IPS DF 19.7 (cell line): Measurements from ENCODE around the gene UGT1A1.

Experiments used
- DNase-seq: peaks from one replicate; pipeline ENCODE4 v3.0.0-alpha.2; 2013; ENCODE audit warnings: low read depth, low spot score

UGT1A1 gene

DNA sequence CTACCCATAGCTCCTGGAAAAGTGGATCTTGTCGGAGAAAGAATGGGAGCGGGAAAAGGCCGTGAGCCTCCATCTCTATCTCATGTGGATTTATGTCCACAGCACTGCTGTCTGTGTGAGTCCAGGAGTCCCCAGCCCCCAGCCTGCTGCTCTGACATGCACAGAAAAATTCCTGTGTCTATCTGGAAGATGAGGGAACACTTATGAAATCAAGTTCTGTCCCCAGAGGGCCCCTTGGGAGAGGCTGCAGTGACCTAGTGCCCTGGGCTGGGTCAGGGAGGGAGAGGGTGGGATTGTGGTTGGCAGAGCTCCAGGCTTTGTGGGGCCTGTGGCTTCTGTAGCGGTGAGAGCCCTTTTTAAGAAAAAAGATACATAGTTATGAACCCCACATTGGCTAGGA is 56.7 kb downstream of the UGT1A1 start:
- no peak for DNase-seq

DNA sequence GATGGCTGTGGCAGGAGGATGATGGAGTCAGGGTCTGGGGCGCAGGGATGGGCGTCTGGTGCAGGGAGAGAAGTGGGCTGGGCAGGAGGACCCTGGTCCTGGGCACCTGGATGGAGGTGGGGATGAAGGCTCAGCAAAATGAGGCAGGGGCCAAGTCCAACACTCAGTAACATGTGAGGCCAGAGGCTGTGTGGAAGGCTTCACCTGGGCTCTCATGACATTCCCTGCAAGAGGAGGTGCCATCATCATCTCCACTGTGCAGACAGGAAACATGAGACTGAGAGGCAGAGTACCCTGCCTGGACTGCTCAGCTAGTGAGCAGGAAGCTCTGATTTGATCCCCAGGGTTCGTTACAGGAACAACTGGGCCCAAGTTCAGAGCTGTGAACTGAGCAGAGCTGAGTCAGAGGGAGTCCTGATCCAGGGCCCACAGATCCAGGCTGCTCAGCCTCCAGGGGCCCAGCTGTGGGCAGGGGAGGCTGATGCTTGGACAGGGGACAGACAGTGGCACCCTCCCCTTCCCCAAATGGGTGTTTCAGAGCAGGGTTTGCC is 57.4 kb downstream of the UGT1A1 start:
- DNase-seq: no peak

DNA sequence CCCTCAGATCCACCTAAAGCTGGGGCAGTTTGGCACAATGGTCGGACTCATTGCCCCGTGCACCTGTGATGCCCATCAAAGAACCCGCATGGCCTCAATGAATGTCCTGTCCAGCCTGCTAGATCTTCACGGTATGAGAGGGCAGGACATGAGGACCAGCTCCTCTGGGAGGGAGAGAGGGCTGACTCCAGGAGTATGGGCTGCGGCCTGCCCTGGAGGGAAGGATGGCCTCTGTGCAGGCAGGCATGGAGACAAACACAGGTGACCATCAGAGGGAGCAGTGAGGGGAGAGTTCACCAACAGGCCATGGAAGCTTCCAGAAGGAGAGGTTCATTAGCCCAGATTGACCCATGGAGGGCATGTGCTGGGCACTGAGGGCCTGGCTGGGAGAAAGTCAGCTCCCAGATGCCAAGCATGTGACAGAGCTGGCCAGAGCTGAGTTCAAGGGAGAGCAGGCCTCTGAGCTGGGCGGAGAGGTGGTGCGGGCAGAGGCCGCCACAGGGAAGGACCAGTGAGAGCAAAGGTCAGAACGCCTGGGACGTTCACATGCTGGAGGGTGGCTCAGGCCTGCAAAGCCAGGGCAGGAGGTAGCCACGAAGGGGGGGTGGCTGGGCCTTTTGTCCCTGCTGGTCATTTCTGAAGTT is 58.0 kb downstream of the UGT1A1 start:
- no peak for DNase-seq

DNA sequence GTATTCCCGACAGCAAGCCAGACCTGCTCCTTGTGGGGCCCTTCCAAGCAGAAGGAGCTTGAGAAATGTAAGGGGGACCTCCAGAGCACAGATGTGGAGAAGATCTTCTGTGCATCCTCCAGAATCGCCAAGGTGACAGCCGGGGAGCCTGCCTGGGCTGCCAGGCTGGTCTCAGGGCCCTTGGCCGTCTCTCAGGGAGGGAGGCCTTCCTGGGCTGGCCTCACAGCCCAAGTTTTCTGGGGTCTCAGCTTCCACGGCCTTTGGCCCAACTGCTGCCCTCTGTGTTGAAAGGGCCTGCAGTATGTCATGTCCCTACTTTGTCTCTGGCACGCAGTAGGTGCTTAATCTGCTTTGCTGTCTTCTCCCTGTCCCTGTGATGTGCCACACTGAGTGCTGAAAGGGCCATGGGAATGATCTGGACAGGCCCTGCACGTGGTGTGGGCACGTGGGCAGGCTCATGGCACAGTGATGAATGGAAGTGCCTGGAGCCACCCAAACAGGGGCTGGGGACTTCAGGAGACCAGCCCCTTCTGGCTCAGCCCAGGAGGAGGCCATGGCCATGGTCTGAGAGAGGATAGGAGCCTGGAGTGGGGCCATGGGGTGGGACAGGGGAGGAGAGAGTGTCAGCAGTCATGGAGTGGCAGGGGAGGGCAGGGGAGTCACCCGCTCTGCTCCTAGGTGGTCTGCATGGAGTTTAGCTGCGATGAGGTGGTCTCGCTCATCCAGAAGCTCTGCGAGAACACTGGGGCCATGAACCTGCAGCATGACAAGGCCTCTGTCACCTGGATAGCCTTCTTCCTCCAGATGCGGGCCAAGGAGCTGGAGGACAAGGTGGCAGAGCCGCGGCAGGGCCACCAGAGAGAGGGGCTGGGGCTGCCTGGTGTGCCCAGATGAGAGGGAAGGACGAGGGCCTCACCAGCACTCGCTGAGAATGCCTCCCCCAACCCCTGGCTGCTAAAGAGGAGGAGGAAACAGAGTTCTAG is 58.9 kb downstream of the UGT1A1 start:
- no peak for DNase-seq

DNA sequence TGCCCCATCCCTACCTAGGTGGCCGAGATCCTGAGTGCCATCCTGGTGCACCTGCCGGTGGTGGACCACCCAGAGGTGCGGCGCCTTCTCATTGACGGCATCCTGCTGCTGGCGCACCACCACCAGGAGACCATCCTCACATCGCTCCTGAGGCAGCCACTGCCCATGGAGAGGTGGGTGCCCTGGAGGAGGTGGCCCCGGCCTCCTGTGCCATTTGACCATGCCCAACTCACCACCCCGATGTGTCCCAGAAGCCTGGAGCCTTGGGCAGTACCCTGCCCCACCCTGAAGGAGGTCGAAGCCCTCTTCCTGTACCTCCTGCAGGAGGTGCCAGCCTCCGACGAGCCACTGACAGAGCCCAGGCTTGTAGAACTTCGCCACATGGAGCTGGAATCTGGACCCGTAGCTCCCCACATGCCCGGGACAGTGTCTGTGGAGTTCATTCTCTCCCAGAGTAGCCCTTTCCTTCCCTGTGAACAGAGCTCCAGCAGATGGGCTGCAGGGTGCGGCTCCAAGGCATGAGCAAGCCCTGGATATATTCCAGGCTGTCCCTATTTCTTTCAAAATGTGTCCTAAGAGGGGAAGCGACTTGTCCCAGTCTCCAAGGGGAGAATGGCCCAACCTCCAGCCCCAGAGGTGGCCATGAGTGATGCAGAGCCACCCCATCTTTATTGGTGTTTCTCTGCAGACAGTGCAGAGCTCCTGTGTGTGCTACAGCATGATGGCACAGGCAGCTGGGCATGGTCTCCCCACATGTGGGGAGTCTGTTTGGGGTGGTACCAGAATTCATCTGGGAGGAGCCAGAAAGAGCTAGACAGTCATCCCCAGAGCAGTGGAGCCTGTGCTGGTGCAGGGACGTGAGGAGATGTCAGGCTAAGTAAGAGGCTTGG is 60.1 kb downstream of the UGT1A1 start:
- no peak for DNase-seq

DNA sequence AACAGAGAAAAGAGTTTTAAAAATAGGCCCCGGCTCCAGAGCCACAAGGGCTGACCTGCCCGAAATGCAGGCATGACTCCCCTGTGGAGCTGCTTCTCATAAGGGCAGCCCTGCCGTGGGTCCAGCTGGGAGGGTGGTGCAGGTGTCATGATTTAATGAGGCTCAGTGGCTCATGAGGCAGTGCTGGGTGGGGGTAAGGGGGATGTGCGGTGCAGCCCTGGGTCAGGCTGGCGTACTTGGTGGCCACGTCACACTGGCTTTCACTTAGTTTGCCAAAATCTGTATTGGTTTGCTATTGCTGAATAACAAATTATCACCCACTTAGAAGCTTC is 60.7 kb downstream of the UGT1A1 start:
- no peak for DNase-seq

DNA sequence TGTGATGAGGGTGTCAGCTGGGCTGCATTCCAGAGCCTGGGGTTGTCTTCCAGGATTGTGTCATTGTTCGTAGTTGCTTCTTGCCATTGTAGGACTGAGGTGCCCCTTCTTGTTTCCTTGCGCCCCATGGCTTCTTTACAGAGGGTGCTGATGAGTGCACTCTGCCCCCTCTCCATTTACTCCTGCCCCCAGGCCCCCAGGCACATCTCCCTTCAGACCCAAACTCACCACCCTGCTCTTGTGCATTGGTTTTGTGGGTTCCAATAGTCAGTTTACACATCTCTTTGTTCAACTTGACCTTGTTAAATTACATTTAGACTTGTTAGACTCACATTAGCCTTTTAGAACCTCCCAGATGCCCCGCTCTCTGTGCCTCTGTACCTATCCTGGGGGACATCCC is 61.1 kb downstream of the UGT1A1 start:
- DNase-seq: no peak

DNA sequence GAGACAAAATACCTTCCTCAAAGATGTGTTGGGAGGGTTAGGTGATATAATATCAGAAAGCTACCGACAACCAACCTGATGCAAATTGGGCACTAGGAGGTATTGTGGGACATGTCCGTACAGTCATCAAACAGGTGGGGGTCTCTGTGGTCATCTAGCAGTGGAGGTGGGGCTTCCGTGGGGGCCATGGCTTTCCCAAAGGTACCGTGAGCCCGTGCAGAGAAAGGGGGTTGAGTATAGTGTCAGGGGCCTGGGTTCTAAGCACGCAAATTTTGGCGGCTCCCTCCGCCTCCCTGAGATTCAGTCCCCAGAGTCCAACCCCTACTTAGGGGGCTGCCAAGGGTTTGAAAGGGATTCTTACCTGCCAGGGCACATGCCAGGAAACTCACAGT is 61.6 kb downstream of the UGT1A1 start:
- DNase-seq: no peak

DNA sequence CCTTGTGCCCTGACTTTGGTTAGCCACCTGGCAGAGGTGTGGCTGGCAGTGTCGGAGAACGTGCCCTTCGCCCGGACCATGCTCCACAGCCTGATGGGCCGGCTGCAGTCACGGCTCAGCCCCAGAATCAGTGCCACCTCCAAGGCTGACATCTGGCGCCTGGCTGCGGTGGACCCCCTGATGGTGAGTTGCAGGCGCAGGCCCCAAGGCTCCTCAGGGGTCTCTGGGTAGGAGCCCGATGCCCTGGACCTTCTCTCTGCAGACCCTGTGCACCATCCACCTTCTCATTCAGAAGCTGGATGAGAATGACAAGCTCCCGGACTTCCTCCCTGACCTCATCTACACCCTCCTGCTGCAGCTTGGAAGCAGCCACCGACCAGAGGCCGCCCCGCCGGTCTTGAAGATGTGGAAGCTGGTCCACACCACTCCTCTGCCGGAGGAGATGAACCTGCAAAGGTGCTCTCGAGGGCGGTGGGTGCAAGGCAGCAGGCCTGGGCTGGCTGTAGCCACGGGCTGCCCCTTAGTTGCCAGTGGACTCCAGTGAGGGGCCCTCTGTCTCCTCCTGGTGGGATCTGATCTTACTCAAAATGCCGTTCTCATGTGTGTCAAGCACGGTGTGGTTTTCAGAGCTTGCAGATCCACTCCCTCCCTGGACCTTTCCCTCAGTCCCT is 62.2 kb downstream of the UGT1A1 start:
- no peak for DNase-seq
